ENCODE data around the gene INPP4B. TPM values are rescaled to one million over a fixed set of nuclear protein-coding genes. Genes with fewer than 3 reads are reported as not detected.

Gene INPP4B
- total RNA-seq, 1 donor from 2014 or later = 3.4 TPM

GRCh38 chr4:142292231-142292630 lies 553.9 kb downstream of the INPP4B start:
- TF ChIP-seq CTCF (IDR thresholded peaks at IDR 0.05; ENCODE audit: unreplicated experiment) = no peak
- no peak overlapping the region for H3K27ac Mint-ChIP-seq
- H3K36me3 Mint-ChIP-seq (ENCODE audit: insufficient read depth) = no peaks in the 10 kb centered on the region

GRCh38 chr4:142291299-142292050 lies 554.6 kb downstream of the INPP4B start:
- DNase-seq (ENCODE audit: low spot score, unreplicated experiment) = no peak
- H3K27ac Mint-ChIP-seq = no peak overlapping the region

More at GRCh38 chr4:142292231-142292630, 553.9 kb downstream of the INPP4B start:
- no peak for DNase-seq (ENCODE audit: low spot score, unreplicated experiment)
- H3K4me3 Mint-ChIP-seq (ENCODE audit: low read depth) = no peak overlapping the region
- H3K4me1 Mint-ChIP-seq (ENCODE audit: low read depth) = no peaks in the 10 kb centered on the region
- H3K9me3 Mint-ChIP-seq (ENCODE audit: low read depth) = peaks cover 5% of the 10 kb centered on the region
- H3K27me3 Mint-ChIP-seq = no peaks in the 10 kb centered on the region

GRCh38 chr4:142287371-142287770 lies 558.7 kb downstream of the INPP4B start:
- DNase-seq (ENCODE audit: low spot score, unreplicated experiment) = no peak
- H3K4me3 Mint-ChIP-seq (ENCODE audit: low read depth) = no peak overlapping the region
- H3K9me3 Mint-ChIP-seq (ENCODE audit: low read depth) = peaks cover 5% of the 10 kb centered on the region
- H3K27me3 Mint-ChIP-seq = no peaks in the 10 kb centered on the region
- H3K4me1 Mint-ChIP-seq (ENCODE audit: low read depth) = no peaks in the 10 kb centered on the region
- H3K27ac Mint-ChIP-seq = no peak overlapping the region
- no peak for TF ChIP-seq CTCF (IDR thresholded peaks at IDR 0.05; ENCODE audit: unreplicated experiment)
- H3K36me3 Mint-ChIP-seq (ENCODE audit: insufficient read depth) = no peaks in the 10 kb centered on the region

More at GRCh38 chr4:142291299-142292050, 554.6 kb downstream of the INPP4B start:
- Mint-ChIP-seq H3K4me3 (ENCODE audit: low read depth) (no peak overlapping the region), H3K36me3 (ENCODE audit: insufficient read depth) (no peaks in the 10 kb centered on the region), H3K4me1 (ENCODE audit: low read depth) (no peaks in the 10 kb centered on the region), H3K9me3 (ENCODE audit: low read depth) (peaks cover 5% of the 10 kb centered on the region), H3K27me3 (no peaks in the 10 kb centered on the region)
- no peak for TF ChIP-seq CTCF (IDR thresholded peaks at IDR 0.05; ENCODE audit: unreplicated experiment)

- TF ChIP-seq CTCF (IDR thresholded peaks at IDR 0.05; ENCODE audit: unreplicated experiment) = no peak
- Mint-ChIP-seq H3K27ac (no peak overlapping the region), H3K4me1 (ENCODE audit: low read depth) (no peaks in the 10 kb centered on the region), H3K4me3 (ENCODE audit: low read depth) (no peak overlapping the region), H3K27me3 (no peaks in the 10 kb centered on the region), H3K9me3 (ENCODE audit: low read depth) (peaks cover 5% of the 10 kb centered on the region), H3K36me3 (ENCODE audit: insufficient read depth) (no peaks in the 10 kb centered on the region)
- DNase-seq (ENCODE audit: low spot score, unreplicated experiment) = no peak
Observed at GRCh38 chr4:142285222-142285583, 560.9 kb downstream of the INPP4B start.

- no peak for TF ChIP-seq CTCF (IDR thresholded peaks at IDR 0.05; ENCODE audit: unreplicated experiment)
- H3K36me3 Mint-ChIP-seq (ENCODE audit: insufficient read depth) = no peaks in the 10 kb centered on the region
- H3K9me3 Mint-ChIP-seq (ENCODE audit: low read depth) = peaks cover 2% of the 10 kb centered on the region
- H3K27ac Mint-ChIP-seq = no peak overlapping the region
- no peaks in the 10 kb centered on the region for H3K4me1 Mint-ChIP-seq (ENCODE audit: low read depth)
- no peaks in the 10 kb centered on the region for H3K27me3 Mint-ChIP-seq
- no peak for DNase-seq (ENCODE audit: low spot score, unreplicated experiment)
- H3K4me3 Mint-ChIP-seq (ENCODE audit: low read depth) = no peak overlapping the region
Observed at GRCh38 chr4:142284402-142285221, 561.5 kb downstream of the INPP4B start.

Data from progenitor cell of endocrine pancreas (in vitro differentiated cells).